HepG2 (cell line): ENCODE data around the gene CFAP221. TPM values are rescaled to one million over a fixed set of nuclear protein-coding genes. Genes with fewer than 3 reads are reported as not detected.

Experiments
- ARNT ChIP-seq: fragments of 450-650 bp; IDR thresholded peaks from 2 replicates; pipeline ENCODE4 v1.6.1; 2017
- CBX1 ChIP-seq: IDR thresholded peaks from one replicate; pipeline ENCODE4 v1.6.1; 2016; ENCODE audit warnings: antibody characterized with exemption, low read depth
- CERS6 ChIP-seq: sonication (generic); formaldehyde crosslinking; IDR thresholded peaks from 2 replicates; pipeline ENCODE4 v1.5.0; 2020; ENCODE audit warnings: missing genetic modification reagents
- CSRNP2 ChIP-seq: sonication (generic); formaldehyde crosslinking; conservative IDR thresholded peaks from 2 replicates; pipeline ENCODE4 v1.8.0; 2022; ENCODE audit warnings: low read depth, missing genetic modification reagents
- ERF ChIP-seq: IDR thresholded peaks from 2 replicates; pipeline ENCODE4 v1.6.1; 2018; ENCODE audit warnings: missing biosample characterization, missing genetic modification reagents
- GRHL1 ChIP-seq: sonication (generic); formaldehyde crosslinking; conservative IDR thresholded peaks from 2 replicates; pipeline ENCODE4 v1.8.0; 2022; ENCODE audit warnings: missing genetic modification reagents
- GZF1 ChIP-seq: sonication (generic); formaldehyde crosslinking; IDR thresholded peaks from 2 replicates; pipeline ENCODE4 v1.5.1; 2020; ENCODE audit warnings: mild to moderate bottlenecking, missing genetic modification reagents
- HOXA7 ChIP-seq: sonication (generic); formaldehyde crosslinking; IDR thresholded peaks from 2 replicates; pipeline ENCODE4 v1.8.1; 2022; ENCODE audit warnings: mild to moderate bottlenecking, missing genetic modification reagents, moderate library complexity
- HOXA9 ChIP-seq: sonication (generic); formaldehyde crosslinking; IDR thresholded peaks from 2 replicates; pipeline ENCODE4 v1.8.1; 2022; ENCODE audit warnings: missing genetic modification reagents, mild to moderate bottlenecking, moderate library complexity, borderline replicate concordance
- KLF6 ChIP-seq: IDR thresholded peaks from 2 replicates; pipeline ENCODE4 v1.8.0; 2016; ENCODE audit warnings: missing biosample characterization, missing genetic modification reagents
- KMT2A ChIP-seq: sonication (generic); formaldehyde crosslinking; IDR thresholded peaks from 2 replicates; pipeline ENCODE4 v1.4.0; 2020; ENCODE audit warnings: missing genetic modification reagents
- RAD21 ChIP-seq: fragments of 450-650 bp; formaldehyde crosslinking; IDR thresholded peaks from 2 replicates; pipeline ENCODE4 v1.5.0; 2020; ENCODE audit warnings: mild to moderate bottlenecking
- RNF2 ChIP-seq: fragments of 450-650 bp; conservative IDR thresholded peaks from 2 replicates; pipeline ENCODE4 v1.6.1; 2016; ENCODE audit warnings: low read depth
- TERF1 ChIP-seq: sonication (generic); formaldehyde crosslinking; IDR thresholded peaks from 2 replicates; pipeline ENCODE4 v1.8.0; 2022; ENCODE audit warnings: mild to moderate bottlenecking, missing genetic modification reagents, moderate library complexity
- TRIM24 ChIP-seq: sonication (generic); formaldehyde crosslinking; IDR thresholded peaks from 2 replicates; pipeline ENCODE4 v1.8.0; 2022; ENCODE audit warnings: mild to moderate bottlenecking, missing genetic modification reagents
- ZNF20 ChIP-seq: sonication (generic); formaldehyde crosslinking; IDR thresholded peaks from 2 replicates; pipeline ENCODE4 v1.4.0; 2020; ENCODE audit warnings: mild to moderate bottlenecking, moderate library complexity, missing genetic modification reagents
- ZNF232 ChIP-seq: sonication (generic); formaldehyde crosslinking; IDR thresholded peaks from 2 replicates; pipeline ENCODE4 v1.4.0; 2020; ENCODE audit warnings: missing genetic modification reagents, borderline replicate concordance
- ZNF234 ChIP-seq: sonication (generic); formaldehyde crosslinking; conservative IDR thresholded peaks from 2 replicates; pipeline ENCODE4 v1.5.1; 2020; ENCODE audit warnings: mild to moderate bottlenecking, missing genetic modification reagents
- ZNF292 ChIP-seq: sonication (generic); formaldehyde crosslinking; IDR thresholded peaks from 2 replicates; pipeline ENCODE4 v1.8.1; 2022; ENCODE audit warnings: mild to moderate bottlenecking, low read depth, missing genetic modification reagents, borderline replicate concordance
- ZNF503 ChIP-seq: sonication (generic); formaldehyde crosslinking; IDR thresholded peaks from 2 replicates; pipeline ENCODE4 v1.4.0; 2020; ENCODE audit warnings: missing genetic modification reagents
- ZNF674 ChIP-seq: sonication (generic); formaldehyde crosslinking; IDR thresholded peaks from 2 replicates; pipeline ENCODE4 v1.5.0; 2020; ENCODE audit warnings: low read depth, mild to moderate bottlenecking, missing genetic modification reagents
- ZNF782 ChIP-seq: sonication (generic); formaldehyde crosslinking; IDR thresholded peaks from 2 replicates; pipeline ENCODE4 v1.4.0; 2020; ENCODE audit warnings: missing genetic modification reagents, mild to moderate bottlenecking, borderline replicate concordance
- ZSCAN29 ChIP-seq: sonication (generic); formaldehyde crosslinking; conservative IDR thresholded peaks from 2 replicates; pipeline ENCODE4 v1.4.0; 2020; ENCODE audit warnings: mild to moderate bottlenecking, missing genetic modification reagents
- polyA plus RNA-seq, 8 experiments: library from polyadenylated mRNA; depleted of rRNA in 3 of 8; stranded (reverse) in 7 of 8; unstranded in 1 of 8; fragments of >200 nt; fragmentation: Illumina TruSeq in 4 of 8; extraction: Trizol in 4 of 8; gene quantifications; 2 replicates each; pipeline versions ENCODE4 v1.2.1 to v1.2.3, GENCODE V29; 2011 to 2016; ENCODE audit warnings: low read depth in 4 of 8, missing spikeins in 1 of 8, mixed read lengths in 1 of 8; ENCODE audit not compliant: insufficient read depth in 1 of 8
- total RNA-seq, 5 experiments: library from RNA; depleted of rRNA; stranded (reverse); fragments of >200 nt; fragmentation: Illumina TruSeq; extraction: Trizol; gene quantifications; 2 replicates each; pipeline ENCODE4 v1.2.3, GENCODE V29; 2016; ENCODE audit warnings: low read depth in 1 of 5

CFAP221 gene
- total and polyA plus RNA-seq, 2 of the 13 experiments (the other 11 are each of a cell fraction or from before 2014, with no cell fraction given) = not detected

- no peak for TF ChIP-seq GRHL1 (CRISPR knock-in tag)
- peak; percentile 21 for TF ChIP-seq CBX1
- TF ChIP-seq ZNF782 (CRISPR knock-in tag) = no peak
- no peak for TF ChIP-seq KMT2A (CRISPR knock-in tag)
- TF ChIP-seq CSRNP2 (CRISPR knock-in tag) = no peak
- TF ChIP-seq ZSCAN29 (CRISPR knock-in tag) = no peak
- TF ChIP-seq ARNT = no peak
- no peak for TF ChIP-seq ZNF234 (CRISPR knock-in tag)
- TF ChIP-seq CERS6 (CRISPR knock-in tag) = no peak
- TF ChIP-seq HOXA9 = no peak
- no peak for TF ChIP-seq ZNF292 (CRISPR knock-in tag)
- no peak for TF ChIP-seq TERF1
- TF ChIP-seq ZNF20 (CRISPR knock-in tag) = no peak
- TF ChIP-seq RAD21 (CRISPR knock-in tag) = peak; percentile 31
- TF ChIP-seq GZF1 = no peak
- TF ChIP-seq KLF6 (CRISPR knock-in tag) = no peak
- TF ChIP-seq ZNF232 (CRISPR knock-in tag) = no peak
- no peak; the same call in 1 of the 2 replicates for TF ChIP-seq ERF (CRISPR knock-in tag)
- TF ChIP-seq ZNF503 (CRISPR knock-in tag) = no peak
- TF ChIP-seq RNF2 = peak; percentile 66
- TF ChIP-seq HOXA7 (CRISPR knock-in tag) = no peak
- TF ChIP-seq TRIM24 (CRISPR knock-in tag) = no peak
- TF ChIP-seq ZNF674 (CRISPR knock-in tag) = peak; percentile 56; the same call in 1 of the 2 replicates
These were observed at the start of gene CFAP221 (continued) for GRCh38 chr2:119544075-119544938.
